Measurements from ENCODE around the gene CMTM7. TPM values are rescaled to one million over a fixed set of nuclear protein-coding genes. Genes with fewer than 3 reads are reported as not detected.

The CMTM7 gene
- total and polyA plus RNA-seq, 9 of the 15 experiments (the other 6 are each of a cell fraction or from before 2014, with no cell fraction given) = 0.03 to 1.6 (median 0.42) TPM; not detected in 4

DNA sequence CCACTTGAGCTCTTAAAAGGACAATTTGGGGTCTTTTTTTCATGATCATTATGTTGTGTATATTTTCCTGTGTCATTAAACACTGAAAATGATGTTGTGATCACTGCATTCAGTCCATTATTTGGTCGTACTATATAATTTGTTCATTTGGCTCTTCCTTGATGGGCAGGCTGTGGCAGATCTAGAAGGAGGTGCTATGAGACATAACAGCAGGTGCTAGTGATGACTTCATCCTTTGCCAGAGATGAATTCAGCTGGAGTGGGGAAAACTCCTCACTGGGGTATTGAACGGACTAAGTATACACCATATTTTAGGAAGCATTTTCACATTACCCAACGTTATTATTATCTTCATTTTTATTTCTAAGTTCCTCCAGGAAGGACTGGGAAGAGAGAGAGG lies 12.0 kb downstream of the CMTM7 start (continued):
- TF ChIP-seq SPI1 (IDR thresholded peaks at IDR 0.05; ENCODE audit: borderline replicate concordance, low read depth, low read length) = no peak
- TF ChIP-seq POLR3A (IDR thresholded peaks at IDR 0.05; ENCODE audit: borderline replicate concordance, extremely low read depth, insufficient read depth, insufficient read length) = no peak
- TF ChIP-seq, protein P1, sequence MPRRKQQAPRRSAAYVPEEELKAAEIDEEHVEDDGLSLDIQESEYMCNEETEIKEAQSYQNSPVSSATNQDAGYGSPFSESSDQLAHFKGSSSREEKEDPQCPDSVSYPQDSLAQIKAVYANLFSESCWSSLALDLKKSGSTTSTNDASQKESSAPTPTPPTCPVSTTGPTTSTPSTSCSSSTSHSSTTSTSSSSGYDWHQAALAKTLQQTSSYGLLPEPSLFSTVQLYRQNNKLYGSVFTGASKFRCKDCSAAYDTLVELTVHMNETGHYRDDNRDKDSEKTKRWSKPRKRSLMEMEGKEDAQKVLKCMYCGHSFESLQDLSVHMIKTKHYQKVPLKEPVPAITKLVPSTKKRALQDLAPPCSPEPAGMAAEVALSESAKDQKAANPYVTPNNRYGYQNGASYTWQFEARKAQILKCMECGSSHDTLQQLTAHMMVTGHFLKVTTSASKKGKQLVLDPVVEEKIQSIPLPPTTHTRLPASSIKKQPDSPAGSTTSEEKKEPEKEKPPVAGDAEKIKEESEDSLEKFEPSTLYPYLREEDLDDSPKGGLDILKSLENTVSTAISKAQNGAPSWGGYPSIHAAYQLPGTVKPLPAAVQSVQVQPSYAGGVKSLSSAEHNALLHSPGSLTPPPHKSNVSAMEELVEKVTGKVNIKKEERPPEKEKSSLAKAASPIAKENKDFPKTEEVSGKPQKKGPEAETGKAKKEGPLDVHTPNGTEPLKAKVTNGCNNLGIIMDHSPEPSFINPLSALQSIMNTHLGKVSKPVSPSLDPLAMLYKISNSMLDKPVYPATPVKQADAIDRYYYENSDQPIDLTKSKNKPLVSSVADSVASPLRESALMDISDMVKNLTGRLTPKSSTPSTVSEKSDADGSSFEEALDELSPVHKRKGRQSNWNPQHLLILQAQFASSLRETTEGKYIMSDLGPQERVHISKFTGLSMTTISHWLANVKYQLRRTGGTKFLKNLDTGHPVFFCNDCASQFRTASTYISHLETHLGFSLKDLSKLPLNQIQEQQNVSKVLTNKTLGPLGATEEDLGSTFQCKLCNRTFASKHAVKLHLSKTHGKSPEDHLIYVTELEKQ (CRISPR knock-in tag; IDR thresholded peaks at IDR 0.05) = no peak
- no peak for TF ChIP-seq ZKSCAN1 (IDR thresholded peaks at IDR 0.05; ENCODE audit: low read depth, low read length)
- TF ChIP-seq, protein P2, sequence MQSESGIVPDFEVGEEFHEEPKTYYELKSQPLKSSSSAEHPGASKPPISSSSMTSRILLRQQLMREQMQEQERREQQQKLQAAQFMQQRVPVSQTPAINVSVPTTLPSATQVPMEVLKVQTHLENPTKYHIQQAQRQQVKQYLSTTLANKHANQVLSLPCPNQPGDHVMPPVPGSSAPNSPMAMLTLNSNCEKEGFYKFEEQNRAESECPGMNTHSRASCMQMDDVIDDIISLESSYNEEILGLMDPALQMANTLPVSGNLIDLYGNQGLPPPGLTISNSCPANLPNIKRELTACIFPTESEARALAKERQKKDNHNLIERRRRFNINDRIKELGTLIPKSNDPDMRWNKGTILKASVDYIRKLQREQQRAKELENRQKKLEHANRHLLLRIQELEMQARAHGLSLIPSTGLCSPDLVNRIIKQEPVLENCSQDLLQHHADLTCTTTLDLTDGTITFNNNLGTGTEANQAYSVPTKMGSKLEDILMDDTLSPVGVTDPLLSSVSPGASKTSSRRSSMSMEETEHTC (IDR thresholded peaks at IDR 0.05) = no peak
- no peak for TF ChIP-seq IRF2 (CRISPR knock-in tag; IDR thresholded peaks at IDR 0.05)

DNA sequence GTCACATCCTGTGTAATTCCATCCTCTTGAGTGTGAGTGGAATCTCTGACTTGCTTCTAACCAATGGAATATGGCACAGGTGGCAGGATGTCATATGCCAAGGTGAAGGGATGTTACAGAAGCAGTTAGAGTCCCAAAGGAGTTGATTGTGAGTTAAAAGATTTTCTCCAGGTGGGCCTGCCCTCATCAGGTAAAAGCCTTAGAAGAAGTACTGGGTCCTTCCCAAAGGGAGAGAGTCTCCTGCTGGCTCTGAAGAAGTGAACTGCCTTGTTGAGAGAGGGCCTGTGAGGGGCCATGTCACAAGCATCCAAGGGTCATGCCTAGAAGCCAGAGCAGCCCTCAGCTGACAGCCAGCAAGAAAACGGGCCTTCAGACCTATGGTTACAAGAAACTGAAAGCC lies 13.1 kb downstream of the CMTM7 start:
- H3K4me3 ChIP-seq = no peak overlapping the region
- H3K4me2 ChIP-seq (ENCODE audit: insufficient read depth, low read length) = no peak overlapping the region
- H3K9me1 ChIP-seq (ENCODE audit: control insufficient read depth, insufficient read depth, low read length) = no peaks in the 10 kb centered on the region
- in situ Hi-C loops (cut with MboI) = no loop called here
- TF ChIP-seq ZNF134 (CRISPR knock-in tag; conservative IDR thresholded peaks at IDR 0.05) (peak; percentile 91), MTA3 (IDR thresholded peaks at IDR 0.05; ENCODE audit: borderline replicate concordance) (no peak), ZC3H11A (IDR thresholded peaks at IDR 0.05; ENCODE audit: low read depth, low read length) (no peak), TAF9B (IDR thresholded peaks at IDR 0.05; ENCODE audit: partially characterized antibody) (no peak)
- TF ChIP-seq, protein P3, sequence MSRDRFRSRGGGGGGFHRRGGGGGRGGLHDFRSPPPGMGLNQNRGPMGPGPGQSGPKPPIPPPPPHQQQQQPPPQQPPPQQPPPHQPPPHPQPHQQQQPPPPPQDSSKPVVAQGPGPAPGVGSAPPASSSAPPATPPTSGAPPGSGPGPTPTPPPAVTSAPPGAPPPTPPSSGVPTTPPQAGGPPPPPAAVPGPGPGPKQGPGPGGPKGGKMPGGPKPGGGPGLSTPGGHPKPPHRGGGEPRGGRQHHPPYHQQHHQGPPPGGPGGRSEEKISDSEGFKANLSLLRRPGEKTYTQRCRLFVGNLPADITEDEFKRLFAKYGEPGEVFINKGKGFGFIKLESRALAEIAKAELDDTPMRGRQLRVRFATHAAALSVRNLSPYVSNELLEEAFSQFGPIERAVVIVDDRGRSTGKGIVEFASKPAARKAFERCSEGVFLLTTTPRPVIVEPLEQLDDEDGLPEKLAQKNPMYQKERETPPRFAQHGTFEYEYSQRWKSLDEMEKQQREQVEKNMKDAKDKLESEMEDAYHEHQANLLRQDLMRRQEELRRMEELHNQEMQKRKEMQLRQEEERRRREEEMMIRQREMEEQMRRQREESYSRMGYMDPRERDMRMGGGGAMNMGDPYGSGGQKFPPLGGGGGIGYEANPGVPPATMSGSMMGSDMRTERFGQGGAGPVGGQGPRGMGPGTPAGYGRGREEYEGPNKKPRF (IDR thresholded peaks at IDR 0.05; ENCODE audit: low read depth, low read length) = no peak
- whole genome bisulfite sequencing (ENCODE audit: insufficient coverage, low coverage, missing lambda C conversion rate) = 0% methylated on average over 1 of the region's 1 CpG
- no peaks in the 10 kb centered on the region; the same call in 1 of the 2 replicates for H4K20me1 ChIP-seq (replicated peaks; ENCODE audit: control insufficient read depth, insufficient read depth, low read length)
- H3K27ac ChIP-seq (ENCODE audit: extremely low read depth, low read depth, low read length) = no peak overlapping the region
- DNase-seq (ENCODE audit: extremely low read depth in 1 of 4, low spot score in 3 of 4) (no peak), ATAC-seq (no peak), FAIRE-seq (no peak)
- POLR2A ChIA-PET = no interaction called here
- no peak overlapping the region for H3K9ac ChIP-seq (ENCODE audit: insufficient read depth in 1 of 2, low read depth in 2 of 2, low read length in 2 of 2)
- H2AFZ ChIP-seq (ENCODE audit: low read depth, low read length) = no peak overlapping the region
- no peaks in the 10 kb centered on the region for H3K79me2 ChIP-seq (ENCODE audit: control insufficient read depth, insufficient read depth, low read length)
- no peaks in the 10 kb centered on the region for H3K36me3 ChIP-seq (ENCODE audit: control insufficient read depth, insufficient read depth, low read length)
- CTCF ChIA-PET (ENCODE audit: low intra/inter-chr PET ratio) = no interaction called here
- no TSS peak for BruUV-seq (replicated peaks)
- no peaks in the 10 kb centered on the region for H3K9me3 ChIP-seq (replicated peaks; ENCODE audit: control insufficient read depth, insufficient read depth, low read depth, low read length)
- peaks cover 0 to 6% of the 10 kb centered on the region in 2 experiments; a peak in 1 of 5 replicates for H3K4me1 ChIP-seq (replicated peaks in 1 of 2; ENCODE audit: control insufficient read depth in 2 of 2, insufficient read depth in 2 of 2, low read length in 2 of 2)
- intact Hi-C loops (cut with micrococcal nuclease) = no loop called here
- peaks cover 32 to 40% of the 10 kb centered on the region in 2 experiments; a peak in 4 of 5 replicates for H3K27me3 ChIP-seq (ENCODE audit: control insufficient read depth in 2 of 2, insufficient read depth in 2 of 2, low read length in 2 of 2)

All from K562 (cell line).